ENCODE measurements around the gene TRIM60. TPM values are rescaled to one million over a fixed set of nuclear protein-coding genes. Genes with fewer than 3 reads are reported as not detected.
"Not testable (repeated sequence)": the region's sequence is repeated elsewhere in the genome, so short reads cannot be mapped to it uniquely, and the experiment has no call there.

Gene TRIM60
- total RNA-seq, 2 donors from 2014 or later, result not detected

GRCh38 chr4:165011403-165011802 is 20.4 kb upstream of the TRIM60 start:
- ATAC-seq (no peak), DNase-seq (ENCODE audit: low spot score) (no peak)
- no peaks in the 10 kb centered on the region for H3K36me3 Mint-ChIP-seq
- no peaks in the 10 kb centered on the region for H3K9me3 Mint-ChIP-seq
- H3K4me3 Mint-ChIP-seq, result no peak overlapping the region
- no peak overlapping the region for H3K27ac Mint-ChIP-seq
- peaks cover 15 to 33% of the 10 kb centered on the region in 2 donors for H3K27me3 Mint-ChIP-seq
- H3K4me1 Mint-ChIP-seq (ENCODE audit: low read depth in 2 of 2), result peaks cover 3 to 11% of the 10 kb centered on the region in 2 donors

GRCh38 chr4:165013691-165014090 is 18.1 kb upstream of the TRIM60 start:
- Mint-ChIP-seq H3K27ac (no peak overlapping the region), H3K4me1 (ENCODE audit: low read depth in 2 of 2) (peaks cover 0 to 20% of the 10 kb centered on the region in 2 donors), H3K4me3 (no peak overlapping the region), H3K36me3 (no peaks in the 10 kb centered on the region), H3K9me3 (no peaks in the 10 kb centered on the region), H3K27me3 (peaks cover 11 to 25% of the 10 kb centered on the region in 2 donors)
- no peak for DNase-seq (ENCODE audit: low spot score)
- ATAC-seq, result no peak

GRCh38 chr4:165016971-165017370 is 14.8 kb upstream of the TRIM60 start:
- Mint-ChIP-seq H3K9me3 (no peaks in the 10 kb centered on the region), H3K27ac (no peak overlapping the region), H3K27me3 (peaks cover 5 to 8% of the 10 kb centered on the region in 2 donors), H3K4me3 (no peak overlapping the region), H3K36me3 (no peaks in the 10 kb centered on the region), H3K4me1 (ENCODE audit: low read depth in 2 of 2) (peaks cover 0 to 10% of the 10 kb centered on the region in 2 donors)
- ATAC-seq (peak; percentile 81 to 92), DNase-seq (ENCODE audit: low spot score) (no peak)

- H3K9me3 Mint-ChIP-seq; H3K4me1 Mint-ChIP-seq (ENCODE audit: low read depth in 2 of 2); H3K27ac Mint-ChIP-seq; H3K4me3 Mint-ChIP-seq; H3K27me3 Mint-ChIP-seq; ATAC-seq; H3K36me3 Mint-ChIP-seq; DNase-seq (ENCODE audit: low spot score): not testable (repeated sequence)
Observed at GRCh38 chr4:165019995-165020394, 11.8 kb upstream of the TRIM60 start.

GRCh38 chr4:165025782-165026181 is 6.0 kb upstream of the TRIM60 start:
- H3K27ac Mint-ChIP-seq; ATAC-seq; H3K9me3 Mint-ChIP-seq; DNase-seq (ENCODE audit: low spot score); H3K27me3 Mint-ChIP-seq; H3K36me3 Mint-ChIP-seq; H3K4me3 Mint-ChIP-seq; H3K4me1 Mint-ChIP-seq (ENCODE audit: low read depth in 2 of 2): not testable (repeated sequence)

GRCh38 chr4:165027762-165028402 is 3.9 kb upstream of the TRIM60 start:
- no peaks in the 10 kb centered on the region for H3K9me3 Mint-ChIP-seq
- ATAC-seq (no peak), DNase-seq (ENCODE audit: low spot score) (no peak)
- no peaks in the 10 kb centered on the region for H3K4me1 Mint-ChIP-seq (ENCODE audit: low read depth in 2 of 2)
- H3K36me3 Mint-ChIP-seq, result no peaks in the 10 kb centered on the region
- no peak overlapping the region for H3K27ac Mint-ChIP-seq
- no peaks in the 10 kb centered on the region for H3K27me3 Mint-ChIP-seq
- H3K4me3 Mint-ChIP-seq, result no peak overlapping the region

GRCh38 chr4:165048170-165048569 is 16.4 kb downstream of the TRIM60 start:
- Mint-ChIP-seq H3K9me3 (no peaks in the 10 kb centered on the region), H3K36me3 (no peaks in the 10 kb centered on the region), H3K4me3 (no peak overlapping the region), H3K27ac (no peak overlapping the region), H3K27me3 (peaks cover 5% of the 10 kb centered on the region in 2 donors), H3K4me1 (ENCODE audit: low read depth in 2 of 2) (no peaks in the 10 kb centered on the region)
- no peak for DNase-seq (ENCODE audit: low spot score)
- no peak for ATAC-seq

GRCh38 chr4:165052627-165053026 is 20.8 kb downstream of the TRIM60 start:
- Mint-ChIP-seq H3K27ac (no peak overlapping the region), H3K4me3 (no peak overlapping the region), H3K27me3 (no peaks in the 10 kb centered on the region), H3K36me3 (no peaks in the 10 kb centered on the region), H3K4me1 (ENCODE audit: low read depth in 2 of 2) (no peaks in the 10 kb centered on the region), H3K9me3 (no peaks in the 10 kb centered on the region)
- DNase-seq (ENCODE audit: low spot score), result no peak
- no peak for ATAC-seq

- H3K4me1 Mint-ChIP-seq (ENCODE audit: low read depth in 2 of 2), result no peaks in the 10 kb centered on the region
- no peaks in the 10 kb centered on the region for H3K36me3 Mint-ChIP-seq
- no peaks in the 10 kb centered on the region for H3K9me3 Mint-ChIP-seq
- no peaks in the 10 kb centered on the region for H3K27me3 Mint-ChIP-seq
- no peak for DNase-seq (ENCODE audit: low spot score)
- no peak for ATAC-seq
- no peak within 1 kb of the TSS for H3K27ac Mint-ChIP-seq
- H3K4me3 Mint-ChIP-seq, result no peak within 1 kb of the TSS
Observed at GRCh38 chr4:165053645-165054044, 21.8 kb downstream of the TRIM60 start, which contains the start of gene TRIM75. TSS of gene TRIM75 (plus strand) at chr4:165053866. CDS start at chr4:165059148, 5,282 bp downstream.

GRCh38 chr4:165055601-165056000 is 23.8 kb downstream of the TRIM60 start:
- ATAC-seq (no peak), DNase-seq (ENCODE audit: low spot score) (no peak)
- no peaks in the 10 kb centered on the region for H3K27me3 Mint-ChIP-seq

GRCh38 chr4:165058666-165059065 is 26.9 kb downstream of the TRIM60 start:
- no peak for ATAC-seq
- no peaks in the 10 kb centered on the region for H3K9me3 Mint-ChIP-seq
- no peaks in the 10 kb centered on the region for H3K4me1 Mint-ChIP-seq (ENCODE audit: low read depth in 2 of 2)
- no peaks in the 10 kb centered on the region for H3K36me3 Mint-ChIP-seq
- DNase-seq (ENCODE audit: low spot score), result no peak
- H3K4me3 Mint-ChIP-seq, result no peak overlapping the region
- H3K27me3 Mint-ChIP-seq, result no peaks in the 10 kb centered on the region
- H3K27ac Mint-ChIP-seq, result no peak overlapping the region

More at GRCh38 chr4:165055601-165056000, 23.8 kb downstream of the TRIM60 start:
- H3K36me3 Mint-ChIP-seq, result no peaks in the 10 kb centered on the region
- no peaks in the 10 kb centered on the region for H3K9me3 Mint-ChIP-seq
- H3K4me1 Mint-ChIP-seq (ENCODE audit: low read depth in 2 of 2), result no peaks in the 10 kb centered on the region
- H3K27ac Mint-ChIP-seq, result no peak overlapping the region
- H3K4me3 Mint-ChIP-seq, result no peak overlapping the region

GRCh38 chr4:165059386-165059785 is 27.6 kb downstream of the TRIM60 start:
- H3K27me3 Mint-ChIP-seq, result no peaks in the 10 kb centered on the region
- H3K9me3 Mint-ChIP-seq, result no peaks in the 10 kb centered on the region
- DNase-seq (ENCODE audit: low spot score) (no peak), ATAC-seq (no peak)
- H3K27ac Mint-ChIP-seq, result no peak overlapping the region
- H3K4me3 Mint-ChIP-seq, result no peak overlapping the region
- H3K4me1 Mint-ChIP-seq (ENCODE audit: low read depth in 2 of 2), result no peaks in the 10 kb centered on the region
- H3K36me3 Mint-ChIP-seq, result no peaks in the 10 kb centered on the region

GRCh38 chr4:165060938-165061337 is 29.1 kb downstream of the TRIM60 start:
- DNase-seq (ENCODE audit: low spot score), result no peak
- Mint-ChIP-seq H3K27ac (no peak overlapping the region), H3K4me3 (no peak overlapping the region), H3K4me1 (ENCODE audit: low read depth in 2 of 2) (no peaks in the 10 kb centered on the region), H3K27me3 (no peaks in the 10 kb centered on the region), H3K36me3 (no peaks in the 10 kb centered on the region), H3K9me3 (no peaks in the 10 kb centered on the region)
- ATAC-seq, result no peak

- Mint-ChIP-seq H3K4me3 (no peak overlapping the region), H3K36me3 (no peaks in the 10 kb centered on the region), H3K4me1 (ENCODE audit: low read depth in 2 of 2) (no peaks in the 10 kb centered on the region), H3K27me3 (no peaks in the 10 kb centered on the region), H3K27ac (no peak overlapping the region), H3K9me3 (no peaks in the 10 kb centered on the region)
- ATAC-seq, result no peak
- no peak for DNase-seq (ENCODE audit: low spot score)
Observed at GRCh38 chr4:165070560-165070959, 38.8 kb downstream of the TRIM60 start.

- H3K36me3 Mint-ChIP-seq; H3K27me3 Mint-ChIP-seq; H3K9me3 Mint-ChIP-seq; H3K27ac Mint-ChIP-seq; H3K4me3 Mint-ChIP-seq; DNase-seq (ENCODE audit: low spot score); ATAC-seq; H3K4me1 Mint-ChIP-seq (ENCODE audit: low read depth in 2 of 2): not testable (repeated sequence)
Observed at GRCh38 chr4:165073346-165073745, 41.5 kb downstream of the TRIM60 start.

Measured in natural killer cell treated with Interleukin-12 subunit alpha and Interleukin-12 subunit beta and Interleukin-15 and Interleukin-18, amount 100 ng/mL, for 72 hours (primary cell).